CD4-positive, alpha-beta T cell treated with Interleukin-4 for 4 hours (primary cell): Measurements from ENCODE around the gene CLDN34.

ENCODE experiments used
- DNase-seq: peaks from one replicate; pipeline ENCODE4 v3.0.0-alpha.2; 2020

The CLDN34 gene

GRCh38 chrX:9983441-9983840 is 16.3 kb downstream of the CLDN34 start:
- DNase-seq: no peak

- DNase-seq: no peak
These were observed 16.7 kb downstream of the CLDN34 start for GRCh38 chrX:9983846-9984245.

GRCh38 chrX:9988762-9989161 is 21.6 kb downstream of the CLDN34 start:
- peak; percentile 8 for DNase-seq

- no peak for DNase-seq
These were observed 24.9 kb downstream of the CLDN34 start for GRCh38 chrX:9992061-9992460.

- DNase-seq: no peak
These were observed 25.6 kb downstream of the CLDN34 start for GRCh38 chrX:9992724-9993123.

- peak; percentile 58 for DNase-seq
These were observed 28.7 kb downstream of the CLDN34 start for GRCh38 chrX:9995855-9996339.

- DNase-seq: no peak
These were observed 29.9 kb downstream of the CLDN34 start for GRCh38 chrX:9997041-9997440.

- DNase-seq: peak; percentile 25
These were observed 30.4 kb downstream of the CLDN34 start for GRCh38 chrX:9997524-9997923.

- no peak for DNase-seq
These were observed 34.3 kb downstream of the CLDN34 start for GRCh38 chrX:10001496-10001895.

- DNase-seq: no peak
These were observed 37.8 kb downstream of the CLDN34 start for GRCh38 chrX:10004832-10005475.

- no peak for DNase-seq
These were observed 38.9 kb downstream of the CLDN34 start for GRCh38 chrX:10006086-10006485.

- no peak for DNase-seq
These were observed 39.6 kb downstream of the CLDN34 start for GRCh38 chrX:10006770-10007169.

- no peak for DNase-seq
These were observed 40.5 kb downstream of the CLDN34 start for GRCh38 chrX:10007621-10008020.

GRCh38 chrX:10008483-10009056 is 41.4 kb downstream of the CLDN34 start:
- DNase-seq: no peak

- no peak for DNase-seq
These were observed 42.6 kb downstream of the CLDN34 start for GRCh38 chrX:10009741-10010140.

- no peak for DNase-seq
These were observed 43.5 kb downstream of the CLDN34 start for GRCh38 chrX:10010686-10011085.

GRCh38 chrX:10011261-10011931 is 44.2 kb downstream of the CLDN34 start:
- DNase-seq: peak; percentile 70

GRCh38 chrX:10011991-10012390 is 44.8 kb downstream of the CLDN34 start:
- peak; percentile 26 for DNase-seq

GRCh38 chrX:10014462-10015354 is 47.5 kb downstream of the CLDN34 start:
- DNase-seq: peak; percentile 74

GRCh38 chrX:10015355-10015722 is 48.2 kb downstream of the CLDN34 start:
- DNase-seq: no peak

GRCh38 chrX:10015723-10016518 is 48.8 kb downstream of the CLDN34 start:
- DNase-seq: no peak

GRCh38 chrX:10016519-10017132 is 49.5 kb downstream of the CLDN34 start:
- no peak for DNase-seq
